IPS DF 4.7 (cell line): ENCODE measurements around the gene DNAH12.
"Not testable (repeated sequence)": the region's sequence is repeated elsewhere in the genome, so short reads cannot be mapped to it uniquely, and the experiment has no call there.

Source experiments
- DNase-seq: peaks from one replicate; pipeline ENCODE4 v3.0.0-alpha.2; 2013; ENCODE audit warnings: low spot score; ENCODE audit errors: extremely low read depth

The DNAH12 gene

DNA sequence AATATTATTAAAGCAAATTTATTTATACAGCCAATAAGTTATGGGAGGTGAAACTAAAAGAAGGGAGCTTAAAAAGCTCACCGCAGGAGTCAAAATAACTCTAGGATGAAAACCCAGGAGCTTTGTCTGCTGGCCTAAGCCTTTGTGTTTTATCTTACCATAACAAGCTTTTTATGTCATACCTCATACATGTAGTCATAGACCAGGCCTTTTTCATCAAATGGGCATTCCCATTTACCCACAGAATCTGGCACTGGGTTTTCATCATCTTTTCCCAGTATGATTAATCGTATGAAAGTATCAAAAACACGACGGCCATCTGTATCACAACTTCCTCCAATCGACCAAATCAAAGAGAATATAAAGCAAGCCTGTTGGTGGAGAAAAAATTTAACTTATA, 122.8 kb downstream of the DNAH12 start:
- DNase-seq = no peak

DNA sequence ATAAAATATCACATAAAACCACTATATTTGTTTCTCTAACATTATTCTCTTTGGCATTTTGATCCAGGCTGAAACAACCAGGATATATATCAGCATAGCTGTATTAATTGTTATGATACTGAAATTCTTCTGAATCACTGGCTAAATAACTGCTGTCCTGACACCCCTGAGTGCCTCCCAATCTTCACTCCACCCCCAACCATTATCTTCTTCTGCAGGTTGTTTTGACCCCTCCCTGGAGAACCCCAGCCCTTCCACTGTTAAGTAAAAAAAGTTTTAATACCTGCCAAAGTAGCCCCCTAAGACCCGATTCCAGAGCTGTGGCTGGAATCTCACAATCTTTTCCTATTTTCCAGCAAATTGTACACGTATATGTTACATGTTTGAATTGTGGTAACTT, 124.1 kb downstream of the DNAH12 start:
- DNase-seq = no peak

DNA sequence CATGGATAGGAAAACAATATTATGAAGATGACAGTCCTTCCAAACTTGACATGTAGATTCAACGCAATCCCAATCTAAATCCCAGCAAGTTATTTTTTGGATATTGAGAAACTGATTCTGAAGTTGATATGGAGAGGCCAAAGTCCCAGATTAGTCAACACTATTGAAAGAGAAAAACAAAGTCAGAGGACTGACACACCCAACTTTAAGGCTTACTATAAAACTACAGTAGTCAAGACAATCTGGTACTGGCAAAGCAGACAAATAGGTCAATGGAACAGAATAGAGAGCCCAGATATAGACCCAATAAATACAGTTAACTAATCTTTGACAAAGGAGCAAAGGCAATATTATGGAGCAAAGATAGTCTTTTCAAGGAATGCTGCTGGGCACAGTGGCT, 132.4 kb downstream of the DNAH12 start:
- DNase-seq = no peak

DNA sequence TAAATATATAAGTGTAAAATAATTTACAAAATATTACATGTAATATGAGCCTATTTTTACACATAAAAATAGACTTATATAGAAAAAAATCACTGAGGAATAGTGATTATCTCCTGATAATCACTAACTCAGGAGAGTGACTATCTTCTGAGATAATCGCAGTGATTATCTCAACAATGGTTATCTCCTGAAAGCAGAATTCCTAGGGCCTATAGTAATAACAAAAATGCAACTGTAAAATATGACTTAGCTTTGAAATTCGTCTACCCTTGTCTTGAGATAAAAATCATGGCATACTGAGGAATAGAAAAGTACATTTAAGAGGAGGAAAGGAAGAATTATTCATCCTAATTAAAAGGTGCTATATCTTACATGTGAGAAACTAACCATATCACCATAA, 134.7 kb downstream of the DNAH12 start:
- no peak for DNase-seq

DNA sequence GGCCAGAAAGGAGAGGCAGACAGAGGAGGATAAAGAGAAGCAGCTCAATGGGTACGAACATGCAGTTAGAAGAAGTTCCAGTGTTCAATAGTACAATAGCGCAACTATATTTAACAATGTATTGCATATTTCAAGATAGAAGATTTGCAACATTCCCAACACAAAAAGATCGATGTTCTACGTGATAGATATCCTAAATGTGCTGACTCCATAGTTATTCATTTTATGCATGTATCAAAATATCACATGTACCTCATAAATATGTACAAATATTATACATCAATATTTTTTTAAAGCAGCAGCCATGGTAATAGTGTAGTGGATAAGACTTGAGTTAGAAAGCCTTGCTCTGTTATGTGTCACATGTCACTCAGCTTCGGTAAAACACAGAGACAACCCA, 141.5 kb downstream of the DNAH12 start:
- no peak for DNase-seq

DNA sequence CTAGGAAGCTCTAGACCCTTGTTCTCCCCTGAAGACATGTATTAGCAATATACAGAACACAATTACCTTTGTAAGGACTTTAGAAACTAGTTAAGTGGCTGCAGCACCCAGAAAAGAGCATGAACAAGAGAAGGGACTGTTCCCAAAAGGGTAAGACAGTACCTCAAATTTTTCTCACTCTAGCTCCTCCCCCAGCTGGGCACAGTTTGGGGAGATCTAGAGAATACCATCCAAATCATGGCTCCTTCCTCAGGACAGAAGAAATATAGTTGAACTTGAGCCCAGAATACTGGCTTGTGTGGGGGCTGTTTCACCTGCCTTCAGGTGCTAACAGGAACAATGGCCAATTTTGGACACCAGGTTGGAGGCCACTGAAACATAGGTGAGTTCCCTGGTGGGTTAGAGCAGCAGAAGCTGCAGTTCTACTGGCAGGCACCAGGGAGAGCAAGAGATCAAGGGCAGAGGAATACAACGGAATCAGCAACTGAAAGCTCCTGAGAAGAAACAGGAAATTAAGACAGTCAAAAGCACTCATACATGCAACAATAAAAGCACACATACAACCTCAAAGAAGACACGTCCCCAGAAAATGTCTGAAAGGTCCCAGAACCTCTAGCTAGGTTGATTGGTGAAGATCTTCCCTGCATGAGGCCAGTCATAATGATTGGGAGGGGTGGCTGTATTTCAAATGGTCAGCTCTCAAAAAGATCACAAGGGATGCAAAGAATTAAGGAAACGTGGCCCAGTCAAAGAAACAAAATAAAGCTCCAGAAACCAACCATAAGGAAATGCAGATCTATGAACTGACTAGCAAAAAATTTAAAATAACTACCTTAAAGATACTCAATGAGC, 146.7 kb downstream of the DNAH12 start:
- peak; percentile 46 for DNase-seq

DNA sequence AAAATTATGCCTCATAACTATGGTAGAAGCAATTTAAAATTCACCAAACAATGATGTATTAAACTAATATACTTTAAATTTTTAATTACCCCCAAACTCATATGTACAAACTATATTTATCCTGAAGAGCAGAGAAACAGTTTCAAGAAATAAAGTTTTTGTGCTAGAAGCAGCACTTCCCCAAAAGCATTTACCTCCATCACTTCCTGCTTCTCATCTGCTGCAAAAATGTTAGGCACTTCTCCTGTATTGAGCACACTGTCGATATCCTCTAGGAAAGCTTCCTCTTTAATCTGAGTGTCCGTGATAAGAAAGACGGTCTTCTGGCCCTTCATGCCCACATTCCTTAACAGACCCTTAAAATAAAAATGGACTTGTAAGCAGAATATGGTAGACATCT, 150.2 kb downstream of the DNAH12 start:
- no peak for DNase-seq

DNA sequence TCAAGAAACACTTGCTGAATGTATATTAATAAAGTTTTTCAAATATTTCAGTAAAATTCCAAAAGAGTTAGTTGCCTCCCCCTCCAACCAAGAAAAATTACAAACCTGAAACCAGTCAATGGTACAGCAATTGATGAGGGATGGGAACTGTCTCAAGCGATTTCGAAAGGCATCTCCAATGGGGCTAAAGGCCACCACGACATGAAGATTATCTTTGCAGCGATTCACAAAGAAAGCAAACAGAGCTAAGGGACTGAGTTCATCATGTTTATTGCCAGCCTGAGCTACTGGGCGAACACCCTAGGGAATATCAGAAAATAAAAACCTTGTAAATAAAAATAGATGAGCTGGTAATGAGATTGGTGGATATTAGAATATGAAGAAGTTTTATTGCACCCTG, 152.4 kb downstream of the DNAH12 start:
- no peak for DNase-seq

DNA sequence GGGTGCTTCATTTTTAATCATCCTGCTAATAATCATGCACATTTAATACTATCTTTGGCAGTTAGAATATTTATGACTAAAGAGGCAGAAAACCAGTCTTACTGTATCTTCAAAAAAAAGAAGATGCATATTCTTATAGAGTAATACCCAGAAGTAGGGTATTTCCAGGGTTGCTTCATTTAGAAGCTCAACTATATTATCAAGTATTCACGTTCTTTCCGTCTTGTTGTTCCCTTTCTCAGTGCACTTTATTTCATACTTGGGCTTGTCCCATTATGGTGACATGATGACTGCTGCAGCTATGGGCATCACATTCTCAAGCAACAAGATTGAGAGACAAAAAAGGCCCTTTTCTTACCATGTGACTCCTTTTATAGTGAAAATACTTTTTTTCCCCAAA, 154.9 kb downstream of the DNAH12 start:
- no peak for DNase-seq

DNA sequence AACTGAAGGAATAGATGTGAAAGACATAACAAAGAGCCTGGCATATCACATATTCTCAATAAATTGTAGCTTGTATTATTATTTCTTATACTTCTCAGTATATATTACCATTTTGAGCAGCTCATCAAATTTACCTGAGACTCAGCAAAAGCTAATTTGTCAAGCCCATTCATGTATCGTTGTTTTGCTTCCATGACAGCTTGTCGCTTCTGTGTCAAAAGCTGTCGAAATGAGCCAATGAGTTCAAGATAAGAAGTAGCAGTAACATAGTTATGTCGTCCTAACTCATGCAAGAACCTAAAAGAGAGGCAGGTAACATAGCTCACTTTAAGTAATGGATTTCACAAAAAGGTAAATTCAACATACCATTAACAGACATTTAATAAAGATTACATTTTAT, 157.8 kb downstream of the DNAH12 start:
- no peak for DNase-seq

DNA sequence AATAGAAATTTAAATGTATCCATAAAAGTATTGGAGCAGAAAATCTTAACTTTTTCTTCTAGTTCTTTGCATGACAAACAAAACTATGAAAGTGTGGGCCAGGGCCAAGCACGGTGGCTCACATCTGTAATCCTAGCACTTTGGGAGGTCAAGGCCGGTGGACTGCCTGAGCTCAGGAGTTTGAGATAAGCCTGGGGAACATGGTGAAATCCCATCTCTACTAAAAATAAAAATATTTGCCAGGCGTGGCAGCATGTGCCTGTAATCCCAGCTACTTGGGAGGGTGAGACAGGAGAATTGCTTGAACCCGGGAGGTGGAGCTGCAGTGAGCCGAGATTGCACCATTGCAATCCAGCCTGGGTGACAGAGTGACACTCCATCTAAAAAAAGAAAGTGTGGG, 158.6 kb downstream of the DNAH12 start:
- no peak for DNase-seq

DNA sequence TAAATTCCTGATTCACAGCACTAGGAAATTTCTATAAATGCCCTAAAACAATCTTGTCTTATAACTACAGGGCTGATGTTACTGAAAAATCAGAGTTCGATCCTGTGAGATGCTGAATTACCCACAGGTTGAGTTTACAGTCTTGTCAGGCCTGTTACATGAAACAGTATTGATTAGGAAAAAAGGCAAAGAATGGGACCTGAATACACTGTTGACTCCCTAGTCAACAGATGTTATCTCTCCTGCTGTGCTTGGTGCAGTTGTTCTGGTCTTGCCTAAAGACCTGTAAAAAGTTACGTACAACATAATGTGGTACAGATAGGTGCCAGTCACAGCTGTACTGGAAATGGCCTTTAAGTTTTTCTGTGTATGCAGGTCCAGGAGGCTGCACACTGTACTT, 160.3 kb downstream of the DNAH12 start:
- no peak for DNase-seq

DNA sequence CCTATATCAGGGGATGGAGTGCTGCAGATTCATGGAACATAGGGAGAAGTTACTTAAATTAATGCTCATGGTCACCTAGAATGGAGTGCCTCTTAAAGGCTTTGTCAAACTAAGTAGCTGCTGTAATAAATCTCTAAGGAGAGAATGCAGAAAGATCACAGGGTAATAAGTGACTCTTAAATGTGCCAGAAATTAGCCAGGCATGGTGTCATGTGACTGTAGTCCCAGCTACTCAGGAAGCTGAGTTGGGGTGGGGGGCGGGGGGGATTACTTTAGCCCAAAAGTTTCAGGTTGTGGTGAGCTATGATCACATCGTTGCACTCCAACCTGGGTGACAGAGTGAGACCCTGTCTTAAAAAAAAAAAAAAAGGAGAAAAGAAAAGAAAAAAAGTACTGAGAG, 160.7 kb downstream of the DNAH12 start:
- no peak for DNase-seq

DNA sequence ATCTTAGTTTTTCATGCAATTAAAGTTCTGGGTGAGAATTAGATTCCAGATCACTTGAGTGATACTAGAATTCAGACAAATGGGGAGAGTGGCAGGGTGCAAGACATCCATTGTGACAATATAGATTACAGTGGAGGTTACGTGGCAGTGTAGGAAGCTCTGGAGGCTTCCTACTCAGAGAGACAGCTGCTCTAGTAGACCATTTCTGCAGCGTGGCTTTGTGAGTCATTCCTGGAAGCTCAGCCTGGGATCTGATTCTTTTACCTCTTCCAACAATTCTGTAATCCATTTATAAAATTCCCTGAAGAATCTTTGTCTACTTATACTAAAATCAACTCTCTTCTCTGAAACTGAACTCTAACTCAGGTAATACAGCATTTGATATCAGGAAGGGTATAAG, 161.2 kb downstream of the DNAH12 start:
- no peak for DNase-seq

DNA sequence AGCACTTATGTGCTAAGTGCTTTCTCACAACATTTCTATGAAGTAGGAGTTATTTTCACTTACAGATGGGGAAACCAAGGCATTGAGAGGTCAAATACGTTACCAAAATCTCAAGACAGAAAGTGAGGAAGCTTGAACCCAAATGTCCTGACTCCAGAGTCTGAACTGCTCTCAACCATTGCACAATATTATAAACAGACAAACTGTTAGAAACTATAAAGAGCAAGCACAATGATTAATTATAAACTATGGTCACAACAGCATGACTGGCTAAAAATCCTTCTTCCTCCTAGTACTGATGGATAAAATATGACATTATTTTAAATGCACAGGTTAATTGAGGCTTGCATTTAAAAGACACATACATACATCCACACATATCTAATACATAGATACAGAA, 173.8 kb downstream of the DNAH12 start:
- DNase-seq = no peak

DNA sequence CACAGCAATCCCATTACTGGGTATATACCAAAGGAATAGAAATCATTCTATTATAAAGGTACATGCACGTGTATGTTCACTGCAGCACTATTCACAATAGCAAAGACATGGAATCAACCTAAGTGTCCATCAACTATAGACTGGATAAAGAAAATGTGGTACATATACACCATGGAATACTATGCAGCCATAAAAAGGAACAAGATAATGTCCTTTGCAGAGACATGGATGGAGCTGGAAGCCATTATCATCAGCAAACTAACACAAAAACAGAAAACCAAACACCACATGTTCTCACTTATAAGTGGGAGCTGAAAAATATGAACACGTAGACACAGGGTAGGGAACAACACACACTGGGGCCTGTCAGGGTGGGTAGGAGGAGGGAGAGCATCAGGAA, 179.1 kb downstream of the DNAH12 start:
- DNase-seq = not testable (repeated sequence)

DNA sequence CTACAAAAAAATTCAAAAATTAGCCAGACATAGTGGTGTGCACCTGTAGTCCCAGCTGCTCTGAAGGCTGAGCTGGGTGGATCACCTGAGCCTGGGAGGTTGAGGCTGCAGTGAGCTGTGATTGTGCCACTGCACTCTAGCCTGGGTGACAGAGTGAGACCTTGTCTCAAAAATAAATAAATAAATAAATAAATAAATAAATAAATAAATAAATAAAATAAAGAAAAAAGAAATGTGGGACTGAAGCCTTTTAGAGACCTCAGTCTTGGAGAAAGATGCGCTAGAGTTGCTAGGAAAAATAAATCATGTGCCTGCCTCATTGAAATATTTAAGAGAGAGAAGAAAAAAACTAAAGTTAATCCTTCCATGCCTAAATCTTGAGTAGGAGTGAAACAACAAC, 187.9 kb downstream of the DNAH12 start:
- DNase-seq = not testable (repeated sequence)

DNA sequence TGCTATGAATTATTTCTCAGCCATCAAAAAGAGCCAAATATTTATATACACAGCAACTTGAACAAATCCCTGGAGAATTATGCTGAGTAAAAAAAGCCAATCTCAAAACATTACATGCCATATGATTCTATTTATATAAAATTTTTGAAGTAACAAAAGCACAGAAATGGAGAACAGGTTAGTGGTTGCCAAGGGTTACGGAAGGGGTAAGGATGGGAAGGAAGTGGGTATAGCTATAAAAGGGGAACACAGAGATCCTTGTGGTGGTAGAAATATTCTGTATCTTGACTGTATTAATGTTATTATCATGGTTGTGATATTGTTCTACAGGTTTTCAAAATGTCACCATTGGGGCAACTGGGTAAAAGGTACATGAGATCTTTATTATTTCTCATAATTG, 189.4 kb downstream of the DNAH12 start:
- DNase-seq = no peak

DNA sequence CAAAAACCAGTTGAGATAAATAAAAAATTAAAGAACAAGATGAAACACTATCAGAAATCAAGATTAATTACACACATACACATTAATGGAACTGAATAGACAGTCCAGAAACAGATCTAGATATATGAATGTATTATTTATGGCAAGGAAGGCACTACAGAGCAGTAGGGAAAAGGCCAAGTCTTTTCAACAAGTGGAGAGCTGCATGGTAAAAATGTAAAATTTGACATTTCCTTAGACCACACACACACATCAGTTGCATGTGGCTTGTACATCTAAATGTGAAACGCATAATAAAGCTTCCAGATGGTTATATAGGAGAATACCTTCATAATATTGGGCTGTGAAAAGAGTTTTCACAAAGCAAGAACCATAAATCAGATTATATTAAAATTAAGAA, 193.9 kb downstream of the DNAH12 start:
- DNase-seq = no peak

DNA sequence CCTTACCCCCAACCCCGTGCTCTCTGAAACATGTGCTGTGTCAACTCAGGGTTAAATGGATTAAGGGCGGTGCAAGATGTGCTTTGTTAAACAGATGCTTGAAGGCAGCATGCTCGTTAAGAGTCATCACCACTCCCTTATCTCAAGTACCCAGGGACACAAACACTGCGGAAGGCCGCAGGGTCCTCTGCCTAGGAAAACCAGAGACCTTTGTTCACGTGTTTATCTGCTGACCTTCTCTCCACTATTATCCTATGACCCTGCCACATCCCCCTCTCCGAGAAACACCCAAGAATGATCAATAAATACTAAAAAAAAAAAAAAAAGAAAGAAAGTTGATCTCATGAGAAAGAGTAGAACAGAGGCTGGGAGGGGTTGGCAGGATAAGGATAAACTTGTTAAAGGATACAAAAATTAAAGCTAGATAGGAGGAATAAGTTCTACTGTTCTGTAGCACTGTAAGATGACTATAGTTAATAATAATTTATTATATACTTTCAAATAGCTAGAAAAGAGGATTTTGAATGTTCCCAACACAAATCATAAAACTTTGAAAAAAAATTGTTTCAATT, 205.0 kb downstream of the DNAH12 start:
- DNase-seq = not testable (repeated sequence)

DNA sequence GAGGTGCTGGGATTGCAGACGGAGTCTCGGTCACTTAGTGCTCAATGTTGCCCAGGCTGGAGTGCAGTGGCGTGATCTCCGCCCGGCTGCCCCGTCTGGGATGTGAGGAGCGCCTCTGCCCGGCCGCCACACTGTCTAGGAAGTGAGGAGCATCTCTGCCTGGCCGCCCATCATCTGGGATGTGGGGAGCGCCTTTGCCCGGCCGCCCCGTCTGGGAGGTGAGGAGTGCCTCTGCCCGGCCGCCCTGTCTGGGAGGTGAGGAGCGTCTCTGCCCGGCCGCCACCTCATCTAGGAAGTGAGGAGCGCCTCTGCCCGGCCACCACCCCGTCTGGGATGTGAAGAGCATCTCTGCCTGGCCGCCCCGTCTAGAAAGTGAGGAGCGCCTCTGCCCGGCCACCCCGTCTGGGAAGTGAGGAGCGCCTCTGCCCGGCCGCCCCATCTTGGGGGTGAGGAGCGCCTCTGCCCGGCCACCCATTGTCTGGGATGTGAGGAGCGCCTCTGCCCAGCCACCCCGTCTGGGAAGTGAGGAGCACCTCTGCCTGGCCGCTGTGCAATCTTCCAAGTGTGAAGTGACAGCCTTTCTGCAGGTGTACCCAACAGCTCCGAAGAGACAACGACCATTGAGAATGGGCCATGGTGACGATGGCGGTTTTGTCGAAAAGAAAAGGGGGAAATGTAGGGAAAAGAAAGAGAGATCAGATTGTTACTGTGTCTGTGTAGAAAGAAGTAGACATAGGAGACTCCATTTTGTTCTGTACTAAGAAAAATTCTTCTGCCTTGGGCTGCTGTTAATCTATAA, 205.7 kb downstream of the DNAH12 start:
- DNase-seq = not testable (repeated sequence)

DNA sequence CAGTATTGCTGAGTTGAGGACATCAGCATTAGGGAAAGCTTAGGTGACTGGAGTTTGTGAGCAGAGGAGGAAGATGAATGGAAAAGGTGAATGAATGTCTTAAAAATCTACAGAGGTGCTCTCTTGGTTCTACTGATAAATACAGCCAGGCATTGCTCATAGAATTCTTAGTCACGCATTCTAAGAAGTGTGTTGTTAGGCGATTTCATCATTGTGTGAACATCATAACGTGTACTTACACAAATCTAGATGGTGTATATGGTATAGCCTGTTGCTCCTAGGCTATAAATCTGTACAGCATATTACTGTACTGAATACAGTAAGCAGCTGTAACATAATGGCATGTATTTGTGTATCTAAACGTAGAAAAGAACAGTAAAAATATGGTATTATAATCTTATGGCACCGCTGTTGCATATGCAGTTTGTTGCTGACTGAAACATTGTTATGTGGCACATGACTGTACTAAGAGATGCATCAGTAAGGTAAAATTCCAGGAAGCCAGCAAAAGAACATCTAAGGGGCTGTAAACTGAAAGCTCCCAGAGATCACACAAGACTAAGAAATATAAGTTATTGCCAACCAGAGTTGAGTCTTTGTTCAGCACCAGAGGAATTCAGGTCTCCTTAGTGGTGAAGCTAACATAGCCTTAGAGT, 208.7 kb downstream of the DNAH12 start:
- DNase-seq = no peak
